A673 (cell line): Measurements from ENCODE around the gene TEX48. TPM values are rescaled to one million over a fixed set of nuclear protein-coding genes. Genes with fewer than 3 reads are reported as not detected.
A peak's percentile ranks its signal among the peaks of the same experiment; 100 is the strongest.

Experiments
- BruUV-seq: library from RNA; stranded (reverse); fragments of 400-500 nt; replicated peaks from 2 replicates; lab custom pipeline; 2021; lab: Mats Ljungman, UMichigan
- CTCF ChIA-PET: fragments of 300-600 bp; sonication (Branson Sonifier 250); formaldehyde crosslinking; loops from one replicate; lab custom pipeline; 2022; ENCODE audit warnings: antibody characterized with exemption; lab: Charles Lee
- POLR2A ChIA-PET: fragments of 300-600 bp; sonication (Branson Sonifier 250); formaldehyde crosslinking; loops from one replicate; lab custom pipeline; 2022; ENCODE audit warnings: antibody characterized with exemption; ENCODE audit not compliant: low non-redundant PET; lab: Charles Lee
- DNase-seq: peaks from one replicate; pipeline ENCODE4 v3.0.0-alpha.2; 2015; ENCODE audit warnings: low spot score
- H3K27ac ChIP-seq: fragments of 200-600 bp; sonication (generic); 2 replicates; pipeline ENCODE4 v1.5.1; 2016; ENCODE audit warnings: mixed run types, low read depth, mild to moderate bottlenecking, mixed read lengths, antibody characterized with exemption, low read length; ENCODE audit not compliant: poor library complexity, severe bottlenecking
- H3K27me3 ChIP-seq: fragments of 200-600 bp; sonication (generic); replicated peaks from 2 replicates; pipeline ENCODE4 v1.6.1; 2017; ENCODE audit warnings: mixed run types, low read depth, mild to moderate bottlenecking, mixed read lengths, antibody characterized with exemption, low read length; ENCODE audit not compliant: insufficient read depth, poor library complexity
- H3K36me3 ChIP-seq: fragments of 200-600 bp; sonication (generic); 2 replicates; pipeline ENCODE4 v1.6.1; 2016; ENCODE audit warnings: mixed run types, mild to moderate bottlenecking, mixed read lengths, antibody characterized with exemption, low read length; ENCODE audit not compliant: insufficient read depth, poor library complexity, severe bottlenecking
- H3K4me1 ChIP-seq: fragments of 200-600 bp; sonication (generic); 2 replicates; pipeline ENCODE4 v1.6.1; 2017; ENCODE audit warnings: mixed run types, mild to moderate bottlenecking, mixed read lengths, antibody characterized with exemption, low read length; ENCODE audit not compliant: insufficient read depth, poor library complexity, severe bottlenecking
- H3K4me3 ChIP-seq: fragments of 200-600 bp; sonication (generic); 2 replicates; pipeline ENCODE4 v1.5.1; 2016; ENCODE audit warnings: low read depth, mixed run types, mild to moderate bottlenecking, mixed read lengths, low read length; ENCODE audit not compliant: poor library complexity, severe bottlenecking
- H3K9me3 ChIP-seq: fragments of 200-600 bp; sonication (generic); 2 replicates; pipeline ENCODE4 v1.6.1; 2016; ENCODE audit warnings: mixed run types, low read depth, mild to moderate bottlenecking, mixed read lengths, antibody characterized with exemption, low read length; ENCODE audit not compliant: poor library complexity, severe bottlenecking
- EZH2 ChIP-seq: fragments of 200-600 bp; sonication (generic); IDR thresholded peaks from 2 replicates; pipeline ENCODE4 v1.6.1; 2017; ENCODE audit warnings: borderline replicate concordance, low read depth, mild to moderate bottlenecking, mixed read lengths, antibody characterized with exemption, low read length; ENCODE audit not compliant: poor library complexity, severe bottlenecking
- intact Hi-C: fragments of 100-400 bp; cut with micrococcal nuclease; formaldehyde crosslinking; loops from one replicate; pipeline ENCODE4 v1.10.0; 2022; ENCODE audit not compliant: unreplicated experiment
- total RNA-seq: library from RNA; stranded (reverse); gene quantifications from 2 replicates; pipeline ENCODE4 v1.2.3, GENCODE V29; 2021
- TF ChIP-seq, protein P1 (sequence below): fragments of 300-800, 200-600 bp; sonication (generic); conservative IDR thresholded peaks from 2 replicates; pipeline ENCODE4 v1.5.1; 2017; ENCODE audit warnings: low read depth, mild to moderate bottlenecking, antibody characterized with exemption, low read length, moderate library complexity, mixed read lengths

TEX48 gene
- total RNA-seq, 1 experiment from 2014 or later = not detected

DNA sequence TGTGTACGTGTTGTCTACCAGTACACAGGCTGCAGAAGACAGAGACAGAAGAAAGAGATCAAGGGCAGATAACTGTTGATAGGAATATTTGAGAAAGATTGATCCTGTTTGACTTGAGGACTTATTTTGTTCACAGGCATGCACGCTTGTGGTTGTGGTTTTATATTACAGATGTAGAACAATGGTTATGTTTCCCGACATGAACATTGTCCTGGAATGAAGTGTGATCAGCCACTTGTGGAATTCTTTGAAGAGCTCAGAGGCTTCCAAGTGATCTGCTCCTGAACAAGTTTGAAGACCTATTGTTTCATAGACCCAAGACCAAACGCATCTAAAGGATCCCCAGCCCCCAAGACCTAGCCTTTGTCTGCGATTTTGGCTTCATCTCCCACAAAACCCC lies 38.1 kb downstream of the TEX48 start:
- no peaks in the 10 kb centered on the region for H3K9me3 ChIP-seq
- no peak for DNase-seq
- H3K36me3 ChIP-seq = peaks cover 22% of the 10 kb centered on the region
- H3K27me3 ChIP-seq = no peaks in the 10 kb centered on the region
- ChIA-PET CTCF (no interaction called here), POLR2A (interaction anchor here (0.6 kb wide), 1 partner anchor 559 kb away, joined by 3 read pairs; no protein-coding TSS in a partner anchor)
- H3K27ac ChIP-seq = no peak overlapping the region
- TSS peak; percentile 32 for BruUV-seq
- H3K4me3 ChIP-seq = no peak overlapping the region
- H3K4me1 ChIP-seq = no peaks in the 10 kb centered on the region
- intact Hi-C loops = no loop called here
- TF ChIP-seq, protein P1, sequence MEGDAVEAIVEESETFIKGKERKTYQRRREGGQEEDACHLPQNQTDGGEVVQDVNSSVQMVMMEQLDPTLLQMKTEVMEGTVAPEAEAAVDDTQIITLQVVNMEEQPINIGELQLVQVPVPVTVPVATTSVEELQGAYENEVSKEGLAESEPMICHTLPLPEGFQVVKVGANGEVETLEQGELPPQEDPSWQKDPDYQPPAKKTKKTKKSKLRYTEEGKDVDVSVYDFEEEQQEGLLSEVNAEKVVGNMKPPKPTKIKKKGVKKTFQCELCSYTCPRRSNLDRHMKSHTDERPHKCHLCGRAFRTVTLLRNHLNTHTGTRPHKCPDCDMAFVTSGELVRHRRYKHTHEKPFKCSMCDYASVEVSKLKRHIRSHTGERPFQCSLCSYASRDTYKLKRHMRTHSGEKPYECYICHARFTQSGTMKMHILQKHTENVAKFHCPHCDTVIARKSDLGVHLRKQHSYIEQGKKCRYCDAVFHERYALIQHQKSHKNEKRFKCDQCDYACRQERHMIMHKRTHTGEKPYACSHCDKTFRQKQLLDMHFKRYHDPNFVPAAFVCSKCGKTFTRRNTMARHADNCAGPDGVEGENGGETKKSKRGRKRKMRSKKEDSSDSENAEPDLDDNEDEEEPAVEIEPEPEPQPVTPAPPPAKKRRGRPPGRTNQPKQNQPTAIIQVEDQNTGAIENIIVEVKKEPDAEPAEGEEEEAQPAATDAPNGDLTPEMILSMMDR = no peak
- TF ChIP-seq EZH2 = no peak

DNA sequence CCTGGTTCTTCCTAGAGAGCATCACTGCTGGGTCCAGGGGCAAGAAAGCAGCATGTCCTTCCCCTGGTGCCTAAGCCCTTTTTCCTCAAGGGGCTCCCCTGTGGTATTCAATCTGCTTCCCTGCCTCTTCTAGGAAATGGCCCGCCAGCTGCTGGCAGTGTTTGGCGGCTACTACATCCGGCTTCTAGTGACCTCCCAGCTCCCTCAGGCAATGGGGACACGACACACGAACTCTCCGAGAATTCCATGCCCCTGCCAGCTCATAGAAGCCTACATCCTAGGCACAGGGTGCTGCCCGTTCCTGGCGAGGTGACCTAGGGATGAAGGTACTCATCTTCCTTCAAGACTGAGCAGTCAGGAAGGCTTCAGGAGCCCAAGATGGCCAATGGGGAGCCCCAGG lies 39.0 kb downstream of the TEX48 start:
- intact Hi-C loops = no loop called here
- Histone ChIP-seq H3K27ac (no peak overlapping the region), H3K9me3 (no peaks in the 10 kb centered on the region), H3K4me3 (no peak overlapping the region), H3K36me3 (peaks cover 22% of the 10 kb centered on the region), H3K4me1 (no peaks in the 10 kb centered on the region), H3K27me3 (no peaks in the 10 kb centered on the region)
- ChIA-PET CTCF (no interaction called here), POLR2A (no interaction called here)
- DNase-seq = no peak
- no TSS peak for BruUV-seq
- TF ChIP-seq, protein P1 = no peak
- TF ChIP-seq EZH2 = no peak

DNA sequence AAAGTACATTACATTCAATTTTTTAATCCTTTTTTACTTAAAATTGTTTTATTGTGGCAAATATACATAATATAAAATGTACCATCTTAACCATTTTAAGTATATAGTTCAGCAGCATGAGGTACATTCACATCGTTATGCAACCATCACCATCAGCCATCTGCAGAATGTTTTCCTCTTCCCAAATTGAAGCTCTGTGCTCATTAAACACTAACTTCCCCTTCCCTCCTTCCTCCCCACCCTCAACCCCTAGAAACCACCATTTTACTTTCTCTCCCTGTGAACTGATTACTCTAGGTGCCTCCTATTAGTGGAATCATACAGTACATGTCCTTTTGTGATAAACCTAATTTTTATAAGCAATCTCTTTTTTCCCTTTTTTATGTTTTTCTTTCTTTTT lies 40.0 kb downstream of the TEX48 start:
- TF ChIP-seq, protein P1 = no peak
- TF ChIP-seq EZH2 = no peak
- ChIA-PET POLR2A (no interaction called here), CTCF (no interaction called here)
- Histone ChIP-seq H3K27ac (no peak overlapping the region), H3K4me1 (no peaks in the 10 kb centered on the region), H3K36me3 (peaks cover 22% of the 10 kb centered on the region), H3K4me3 (no peak overlapping the region), H3K9me3 (no peaks in the 10 kb centered on the region), H3K27me3 (no peaks in the 10 kb centered on the region)
- no TSS peak for BruUV-seq
- no peak for DNase-seq
- intact Hi-C loops = no loop called here
